Activated B cell treated with CpG ODN at 0.5 μM for 24 hours (primary cell): ENCODE results near the gene A1CF. TPM values are rescaled to one million over a fixed set of nuclear protein-coding genes. Genes with fewer than 3 reads are reported as not detected.

Source experiments
- ATAC-seq: fragments of 200-7000 bp; cut with Tn5 transposase; one replicate; pipeline ENCODE4 v1.10.0; 2021; ENCODE audit warnings: low read depth, mild to moderate bottlenecking, moderate library complexity
- CTCF ChIA-PET: fragments of 350-600 bp; sonication (Branson Sonifier 250); formaldehyde crosslinking; loops from one replicate; lab custom pipeline; 2021; ENCODE audit warnings: antibody characterized with exemption; lab: Charles Lee
- POLR2A ChIA-PET: fragments of 350-600 bp; sonication (Branson Sonifier 250); formaldehyde crosslinking; loops from one replicate; lab custom pipeline; 2021; ENCODE audit warnings: antibody characterized with exemption; lab: Charles Lee
- DNase-seq: peaks from one replicate; pipeline ENCODE4 v3.0.0; 2022
- H3K27ac Mint-ChIP-seq: one replicate; pipeline ENCODE4 v1.8.0; 2020; ENCODE audit warnings: mixed read lengths
- H3K27me3 Mint-ChIP-seq: one replicate; pipeline ENCODE4 v1.8.0; 2021; ENCODE audit warnings: mixed read lengths
- H3K36me3 Mint-ChIP-seq: one replicate; pipeline ENCODE4 v1.8.0; 2021; ENCODE audit warnings: low read depth, mixed read lengths
- H3K4me1 Mint-ChIP-seq: one replicate; pipeline ENCODE4 v1.8.0; 2021; ENCODE audit warnings: mixed read lengths
- H3K4me3 Mint-ChIP-seq: one replicate; pipeline ENCODE4 v1.8.0; 2020; ENCODE audit warnings: mild to moderate bottlenecking, mixed read lengths
- H3K9me3 Mint-ChIP-seq: one replicate; pipeline ENCODE4 v1.8.0; 2020; ENCODE audit warnings: mixed read lengths
- CTCF ChIP-seq: fragments of 200-600 bp; IDR thresholded peaks from one replicate; pipeline ENCODE4 v1.8.0; 2022; ENCODE audit warnings: antibody characterized with exemption, mild to moderate bottlenecking
- intact Hi-C: fragments of 100-400 bp; cut with micrococcal nuclease; formaldehyde crosslinking; loops from one replicate; pipeline ENCODE4 v1.15.1; 2024
- total RNA-seq: library from RNA; stranded (reverse); gene quantifications from 2 replicates; pipeline ENCODE4 v1.2.3, GENCODE V29; 2022

Gene A1CF
- total RNA-seq, 1 donor from 2014 or later: not detected

DNA sequence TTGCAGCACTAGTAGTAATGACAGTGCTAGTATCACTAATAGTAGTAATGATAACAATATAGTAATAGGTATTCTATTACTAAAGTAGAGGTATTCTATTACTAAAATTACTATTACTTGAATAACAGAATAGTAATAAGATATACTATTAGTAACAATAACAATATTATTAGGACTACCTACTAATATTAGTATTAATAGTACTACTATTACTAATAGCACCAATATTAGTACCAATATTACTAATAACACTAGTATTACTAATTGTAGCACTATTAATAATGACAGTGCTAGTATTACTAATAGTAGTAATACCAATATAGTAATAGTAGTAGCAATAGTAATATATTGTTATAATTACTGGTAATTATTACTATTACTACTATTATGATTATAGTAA, 24.1 kb downstream of the A1CF start:
- Mint-ChIP-seq H3K4me1 (no peaks in the 10 kb centered on the region), H3K4me3 (no peak overlapping the region), H3K9me3 (no peaks in the 10 kb centered on the region), H3K36me3 (no peaks in the 10 kb centered on the region), H3K27ac (no peak overlapping the region), H3K27me3 (peaks cover 5% of the 10 kb centered on the region)
- POLR2A ChIA-PET: no interaction called here
- CTCF ChIA-PET: no interaction called here
- no peak for TF ChIP-seq CTCF
- DNase-seq (no peak), ATAC-seq (no peak)
- intact Hi-C loops: no loop called here

- POLR2A ChIA-PET: interaction anchor here (0.6 kb wide), 1 partner anchor 15 kb away, joined by 4 read pairs; no protein-coding TSS in a partner anchor
- DNase-seq (no peak), ATAC-seq (no peak)
- Mint-ChIP-seq H3K4me1 (no peaks in the 10 kb centered on the region), H3K9me3 (no peaks in the 10 kb centered on the region), H3K27me3 (peaks cover 2% of the 10 kb centered on the region), H3K36me3 (no peaks in the 10 kb centered on the region), H3K4me3 (no peak overlapping the region), H3K27ac (no peak overlapping the region)
- TF ChIP-seq CTCF: no peak
- CTCF ChIA-PET: no interaction called here
- intact Hi-C loops: no loop called here
These were observed 27.8 kb downstream of the A1CF start for GRCh38 chr10:50857579-50857978.

GRCh38 chr10:50855461-50855860, 30.0 kb downstream of the A1CF start:
- Mint-ChIP-seq H3K4me3 (no peak overlapping the region), H3K9me3 (no peaks in the 10 kb centered on the region), H3K36me3 (no peaks in the 10 kb centered on the region), H3K4me1 (no peaks in the 10 kb centered on the region), H3K27ac (no peak overlapping the region), H3K27me3 (peaks cover 5% of the 10 kb centered on the region)
- ChIA-PET CTCF (no interaction called here), POLR2A (no interaction called here)
- DNase-seq: no peak
- no peak for TF ChIP-seq CTCF
- intact Hi-C loops: no loop called here
- no peak for ATAC-seq

GRCh38 chr10:50855015-50855414, 30.4 kb downstream of the A1CF start:
- intact Hi-C loops: no loop called here
- Mint-ChIP-seq H3K4me1 (no peaks in the 10 kb centered on the region), H3K36me3 (no peaks in the 10 kb centered on the region), H3K9me3 (no peaks in the 10 kb centered on the region), H3K4me3 (no peak overlapping the region), H3K27ac (no peak overlapping the region), H3K27me3 (peaks cover 5% of the 10 kb centered on the region)
- DNase-seq: no peak
- no peak for TF ChIP-seq CTCF
- POLR2A ChIA-PET: no interaction called here
- ATAC-seq: no peak
- CTCF ChIA-PET: no interaction called here

DNA sequence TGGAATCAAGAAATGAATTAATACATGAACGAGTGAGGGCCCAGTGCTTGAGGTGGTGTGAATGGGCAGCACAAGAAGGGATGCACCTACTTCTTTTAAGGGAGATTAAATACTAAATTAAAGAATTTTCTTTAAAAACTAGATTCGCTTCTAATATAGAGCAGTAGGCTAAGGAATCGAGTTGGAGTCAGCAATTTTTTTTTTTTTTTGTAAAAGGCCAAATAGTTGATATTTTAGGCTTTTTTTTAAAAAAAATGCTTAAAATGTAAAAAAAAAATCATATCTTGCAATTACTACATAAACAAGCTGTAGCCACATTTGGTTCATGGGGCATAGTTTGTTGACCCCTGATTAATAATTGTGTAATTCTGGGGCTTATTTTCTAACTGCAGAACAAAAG, 31.9 kb downstream of the A1CF start:
- Mint-ChIP-seq H3K4me3 (no peak overlapping the region), H3K9me3 (no peaks in the 10 kb centered on the region), H3K27me3 (peaks cover 5% of the 10 kb centered on the region), H3K4me1 (no peaks in the 10 kb centered on the region), H3K27ac (no peak overlapping the region), H3K36me3 (no peaks in the 10 kb centered on the region)
- no peak for TF ChIP-seq CTCF
- intact Hi-C loops: no loop called here
- ATAC-seq: no peak
- ChIA-PET POLR2A (no interaction called here), CTCF (no interaction called here)
- DNase-seq: no peak
